NB4 (cell line): ENCODE data around the gene PCSK6.

Source experiments
- TF ChIP-seq, protein P1 (sequence below): IDR thresholded peaks from one replicate; pipeline ENCODE4 v1.5.1; 2012; ENCODE audit warnings: low read depth, low read length
- TF ChIP-seq, protein P2 (sequence below): IDR thresholded peaks from 2 replicates; pipeline ENCODE4 v1.6.1; 2011; ENCODE audit warnings: low read depth, low read length

DNA sequence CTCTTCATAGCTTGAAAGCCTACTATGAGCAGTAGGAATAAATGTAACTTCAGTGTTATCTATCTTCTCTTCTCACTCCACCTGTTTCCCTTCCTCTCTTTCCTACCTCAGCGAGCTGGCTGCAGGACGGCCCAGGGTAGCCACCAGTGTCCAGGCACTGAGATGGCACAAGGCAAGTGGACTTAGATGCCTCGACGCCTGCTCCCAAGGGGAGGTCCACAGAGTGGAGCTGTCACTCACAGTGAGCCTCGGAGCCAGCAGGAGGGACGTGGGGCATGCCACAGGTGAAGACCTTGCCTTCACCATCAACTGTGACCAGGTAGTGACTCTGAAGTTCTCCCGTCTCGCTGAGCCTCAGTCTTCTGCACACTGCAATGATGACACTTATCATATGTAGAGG is 88.2 kb downstream of the PCSK6 start:
- TF ChIP-seq, protein P1, sequence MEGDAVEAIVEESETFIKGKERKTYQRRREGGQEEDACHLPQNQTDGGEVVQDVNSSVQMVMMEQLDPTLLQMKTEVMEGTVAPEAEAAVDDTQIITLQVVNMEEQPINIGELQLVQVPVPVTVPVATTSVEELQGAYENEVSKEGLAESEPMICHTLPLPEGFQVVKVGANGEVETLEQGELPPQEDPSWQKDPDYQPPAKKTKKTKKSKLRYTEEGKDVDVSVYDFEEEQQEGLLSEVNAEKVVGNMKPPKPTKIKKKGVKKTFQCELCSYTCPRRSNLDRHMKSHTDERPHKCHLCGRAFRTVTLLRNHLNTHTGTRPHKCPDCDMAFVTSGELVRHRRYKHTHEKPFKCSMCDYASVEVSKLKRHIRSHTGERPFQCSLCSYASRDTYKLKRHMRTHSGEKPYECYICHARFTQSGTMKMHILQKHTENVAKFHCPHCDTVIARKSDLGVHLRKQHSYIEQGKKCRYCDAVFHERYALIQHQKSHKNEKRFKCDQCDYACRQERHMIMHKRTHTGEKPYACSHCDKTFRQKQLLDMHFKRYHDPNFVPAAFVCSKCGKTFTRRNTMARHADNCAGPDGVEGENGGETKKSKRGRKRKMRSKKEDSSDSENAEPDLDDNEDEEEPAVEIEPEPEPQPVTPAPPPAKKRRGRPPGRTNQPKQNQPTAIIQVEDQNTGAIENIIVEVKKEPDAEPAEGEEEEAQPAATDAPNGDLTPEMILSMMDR: no peak
- TF ChIP-seq, protein P2, sequence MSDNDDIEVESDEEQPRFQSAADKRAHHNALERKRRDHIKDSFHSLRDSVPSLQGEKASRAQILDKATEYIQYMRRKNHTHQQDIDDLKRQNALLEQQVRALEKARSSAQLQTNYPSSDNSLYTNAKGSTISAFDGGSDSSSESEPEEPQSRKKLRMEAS: no peak
